K562 (cell line): Measurements from ENCODE around the gene PSORS1C1. TPM values are rescaled to one million over a fixed set of nuclear protein-coding genes. Genes with fewer than 3 reads are reported as not detected.

Source experiments
- ARHGAP35 ChIP-seq: fragments of 450-650 bp; IDR thresholded peaks from 2 replicates; pipeline ENCODE4 v1.6.1; 2018; ENCODE audit not compliant: partially characterized antibody
- BMI1 ChIP-seq: fragments of 150-350 bp; IDR thresholded peaks from 2 replicates; pipeline ENCODE4 v1.6.1; 2014; ENCODE audit warnings: low read length
- CBX1 ChIP-seq: sonication (generic); IDR thresholded peaks from 2 replicates; pipeline ENCODE4 v1.6.1; 2016; ENCODE audit warnings: antibody characterized with exemption, low read depth, mild to moderate bottlenecking
- DPF2 ChIP-seq: fragments of 450-650 bp; IDR thresholded peaks from 2 replicates; pipeline ENCODE4 v1.6.1; 2016
- EGR1 ChIP-seq: fragments of 450-650 bp; conservative IDR thresholded peaks from 2 replicates; pipeline ENCODE4 v1.6.1; 2017; ENCODE audit warnings: mild to moderate bottlenecking
- GTF3C2 ChIP-seq: IDR thresholded peaks from 3 replicates; pipeline ENCODE4 v1.6.1; 2011; ENCODE audit warnings: borderline replicate concordance, mild to moderate bottlenecking, moderate library complexity; ENCODE audit not compliant: insufficient read length; ENCODE audit errors: extremely low read depth
- ILF3 ChIP-seq: fragments of 450-650 bp; IDR thresholded peaks from 2 replicates; pipeline ENCODE4 v1.6.1; 2018; ENCODE audit warnings: antibody characterized with exemption, mild to moderate bottlenecking, moderate library complexity, borderline replicate concordance
- KLF1 ChIP-seq: fragments of 450-650 bp; IDR thresholded peaks from 2 replicates; pipeline ENCODE4 v1.6.1; 2016; ENCODE audit warnings: missing genetic modification characterization, missing compliant biosample characterization
- NCOR1 ChIP-seq: fragments of 450-650 bp; IDR thresholded peaks from 2 replicates; pipeline ENCODE4 v1.6.1; 2016; ENCODE audit warnings: mild to moderate bottlenecking, moderate library complexity
- RCOR1 ChIP-seq, 2 experiments: IDR thresholded peaks; 2 replicates each; pipeline ENCODE4 v1.6.1; 2012; ENCODE audit warnings: low read depth in 2 of 2, low read length in 2 of 2, borderline replicate concordance in 1 of 2, improper control_type of control experiment in 1 of 2
- SIN3B ChIP-seq: fragments of 450-650 bp; IDR thresholded peaks from 2 replicates; pipeline ENCODE4 v1.6.1; 2017; ENCODE audit warnings: low read depth, mild to moderate bottlenecking, moderate library complexity
- SMAD2 ChIP-seq: fragments of 150-350 bp; IDR thresholded peaks from 2 replicates; pipeline ENCODE4 v1.6.1; 2014; ENCODE audit warnings: low read depth, mild to moderate bottlenecking, low read length
- STAT5B ChIP-seq: fragments of 250-450 bp; sonication (Bioruptor Pico); IDR thresholded peaks from 2 replicates; pipeline ENCODE4 v1.8.0; 2021; ENCODE audit warnings: mild to moderate bottlenecking, inconsistent platforms
- TEAD4 ChIP-seq, 2 experiments: sonication (generic) in 1 of 2; formaldehyde crosslinking in 1 of 2; IDR thresholded peaks; 2 replicates each; pipeline versions ENCODE4 v1.6.1 to v1.8.0; 2012 to 2022; ENCODE audit warnings: borderline replicate concordance in 1 of 2, inconsistent platforms in 1 of 2, low read length in 1 of 2, mild to moderate bottlenecking in 1 of 2, missing genetic modification reagents in 1 of 2
- ZNF384 ChIP-seq: IDR thresholded peaks from 2 replicates; pipeline ENCODE4 v1.6.1; 2012; ENCODE audit warnings: low read depth, low read length, improper control_type of control experiment
- ZNF395 ChIP-seq: fragments of 200-800 bp; sonication (Bioruptor generic); IDR thresholded peaks from 2 replicates; pipeline ENCODE4 v1.6.1; 2017; ENCODE audit warnings: missing genetic modification characterization, missing compliant biosample characterization
- polyA plus RNA-seq, 8 experiments: library from polyadenylated mRNA; depleted of rRNA in 4 of 8; stranded (reverse) in 5 of 8; unstranded in 3 of 8; fragments of >200 nt; fragmentation: Nextera tagmentation in 2 of 8; fragmentation: Illumina TruSeq in 1 of 8; extraction: Ambion mirVana in 2 of 8; extraction: Trizol in 1 of 8; gene quantifications; 2 replicates each; pipeline versions ENCODE4 v1.2.1 to v1.2.3, GENCODE V29; 2011 to 2014; ENCODE audit warnings: inconsistent platforms in 1 of 8, missing spikeins in 1 of 8
- total RNA-seq, 7 experiments: library from RNA; depleted of rRNA in 6 of 7; stranded (reverse); fragments of >200 nt in 6 of 7; fragmentation: Illumina TruSeq in 2 of 7; extraction: Trizol in 2 of 7; gene quantifications; 2 replicates each; pipeline versions ENCODE4 v1.2.1 to v1.2.3, GENCODE V29; 2011 to 2021; ENCODE audit warnings: low replicate concordance in 1 of 7
- TF ChIP-seq, protein P1 (sequence below): sonication (generic); formaldehyde crosslinking; IDR thresholded peaks from 2 replicates; pipeline ENCODE4 v1.8.1; 2023; ENCODE audit warnings: mild to moderate bottlenecking, missing genetic modification reagents
- TF ChIP-seq, protein P2 (sequence below): fragments of 450-650 bp; formaldehyde crosslinking; IDR thresholded peaks from 2 replicates; pipeline ENCODE4 v1.4.0; 2022; ENCODE audit warnings: missing genetic modification characterization
- TF ChIP-seq, protein P3 (sequence below): sonication (generic); formaldehyde crosslinking; IDR thresholded peaks from 2 replicates; pipeline ENCODE4 v1.8.0; 2022; ENCODE audit warnings: mild to moderate bottlenecking, missing genetic modification reagents

PSORS1C1 gene
- total and polyA plus RNA-seq, 9 of the 15 experiments (the other 6 are each of a cell fraction or from before 2014, with no cell fraction given), result 0.11 TPM; not detected in 8

GRCh38 chr6:31083742-31084354, 30.8 kb upstream of the PSORS1C1 start (continued):
- TF ChIP-seq, protein P1, sequence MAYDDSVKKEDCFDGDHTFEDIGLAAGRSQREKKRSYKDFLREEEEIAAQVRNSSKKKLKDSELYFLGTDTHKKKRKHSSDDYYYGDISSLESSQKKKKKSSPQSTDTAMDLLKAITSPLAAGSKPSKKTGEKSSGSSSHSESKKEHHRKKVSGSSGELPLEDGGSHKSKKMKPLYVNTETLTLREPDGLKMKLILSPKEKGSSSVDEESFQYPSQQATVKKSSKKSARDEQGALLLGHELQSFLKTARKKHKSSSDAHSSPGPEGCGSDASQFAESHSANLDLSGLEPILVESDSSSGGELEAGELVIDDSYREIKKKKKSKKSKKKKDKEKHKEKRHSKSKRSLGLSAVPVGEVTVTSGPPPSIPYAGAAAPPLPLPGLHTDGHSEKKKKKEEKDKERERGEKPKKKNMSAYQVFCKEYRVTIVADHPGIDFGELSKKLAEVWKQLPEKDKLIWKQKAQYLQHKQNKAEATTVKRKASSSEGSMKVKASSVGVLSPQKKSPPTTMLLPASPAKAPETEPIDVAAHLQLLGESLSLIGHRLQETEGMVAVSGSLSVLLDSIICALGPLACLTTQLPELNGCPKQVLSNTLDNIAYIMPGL, result no peak
- TF ChIP-seq TEAD4 (IDR thresholded peaks at IDR 0.05; ENCODE audit: low read length), result peak; percentile 39; the same call in 1 of the 2 replicates
- no peak for TF ChIP-seq TEAD4 (CRISPR knock-in tag; IDR thresholded peaks at IDR 0.05; ENCODE audit: borderline replicate concordance)
- TF ChIP-seq, protein P2, sequence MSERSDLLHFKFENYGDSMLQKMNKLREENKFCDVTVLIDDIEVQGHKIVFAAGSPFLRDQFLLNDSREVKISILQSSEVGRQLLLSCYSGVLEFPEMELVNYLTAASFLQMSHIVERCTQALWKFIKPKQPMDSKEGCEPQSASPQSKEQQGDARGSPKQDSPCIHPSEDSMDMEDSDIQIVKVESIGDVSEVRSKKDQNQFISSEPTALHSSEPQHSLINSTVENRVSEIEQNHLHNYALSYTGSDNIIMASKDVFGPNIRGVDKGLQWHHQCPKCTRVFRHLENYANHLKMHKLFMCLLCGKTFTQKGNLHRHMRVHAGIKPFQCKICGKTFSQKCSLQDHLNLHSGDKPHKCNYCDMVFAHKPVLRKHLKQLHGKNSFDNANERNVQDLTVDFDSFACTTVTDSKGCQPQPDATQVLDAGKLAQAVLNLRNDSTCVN, result no peak
- TF ChIP-seq ZNF395 (CRISPR knock-in tag), result no peak
- TF ChIP-seq, protein P3, sequence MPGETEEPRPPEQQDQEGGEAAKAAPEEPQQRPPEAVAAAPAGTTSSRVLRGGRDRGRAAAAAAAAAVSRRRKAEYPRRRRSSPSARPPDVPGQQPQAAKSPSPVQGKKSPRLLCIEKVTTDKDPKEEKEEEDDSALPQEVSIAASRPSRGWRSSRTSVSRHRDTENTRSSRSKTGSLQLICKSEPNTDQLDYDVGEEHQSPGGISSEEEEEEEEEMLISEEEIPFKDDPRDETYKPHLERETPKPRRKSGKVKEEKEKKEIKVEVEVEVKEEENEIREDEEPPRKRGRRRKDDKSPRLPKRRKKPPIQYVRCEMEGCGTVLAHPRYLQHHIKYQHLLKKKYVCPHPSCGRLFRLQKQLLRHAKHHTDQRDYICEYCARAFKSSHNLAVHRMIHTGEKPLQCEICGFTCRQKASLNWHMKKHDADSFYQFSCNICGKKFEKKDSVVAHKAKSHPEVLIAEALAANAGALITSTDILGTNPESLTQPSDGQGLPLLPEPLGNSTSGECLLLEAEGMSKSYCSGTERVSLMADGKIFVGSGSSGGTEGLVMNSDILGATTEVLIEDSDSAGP (CRISPR knock-in tag), result no peak
- TF ChIP-seq NCOR1, result no peak
- TF ChIP-seq SIN3B, result no peak
- TF ChIP-seq ARHGAP35, result no peak
- TF ChIP-seq RCOR1 (IDR thresholded peaks at IDR 0.05; ENCODE audit: borderline replicate concordance in 1 of 2, low read depth in 2 of 2, low read length in 2 of 2), result peak in 1 of 2 experiments; percentile 51; a peak in 1 of 4 replicates
- peak; percentile 53 for TF ChIP-seq GTF3C2
- TF ChIP-seq ILF3, result no peak
- TF ChIP-seq BMI1, result no peak
- TF ChIP-seq STAT5B, result no peak
- TF ChIP-seq KLF1 (tag), result no peak
- TF ChIP-seq EGR1, result no peak
- no peak for TF ChIP-seq ZNF384
- TF ChIP-seq DPF2, result peak; percentile 80
- TF ChIP-seq SMAD2, result no peak
- TF ChIP-seq CBX1, result no peak
